Thyroid gland (tissue), 4 donors: Measurements from ENCODE around the gene ATP4A. TPM values are rescaled to one million over a fixed set of nuclear protein-coding genes. Genes with fewer than 3 reads are reported as not detected.
A peak's percentile ranks its signal among the peaks of the same experiment; 100 is the strongest.

Experiments used
- DNase-seq, 2 donors: peaks; one replicate each; pipeline ENCODE4 v3.0.0-alpha.2; 2019
- H3K27ac ChIP-seq, 3 donors: fragments of 200-600 bp; sonication (generic); 1 replicate in 2 of 3; 2 replicates in 1 of 3; pipeline ENCODE4 v1.5.1; 2016 to 2019; ENCODE audit warnings: mild to moderate bottlenecking in 1 of 3, moderate library complexity in 1 of 3
- H3K27me3 ChIP-seq: fragments of 200-600 bp; sonication (generic); one replicate; pipeline ENCODE4 v1.5.1; 2019
- H3K36me3 ChIP-seq, 2 donors: fragments of 200-600 bp; sonication (generic); one replicate each; pipeline ENCODE4 v1.5.1; 2016 to 2019
- H3K4me1 ChIP-seq, 2 donors: fragments of 200-600 bp; sonication (generic); one replicate each; pipeline ENCODE4 v1.5.1; 2017 to 2019
- H3K4me3 ChIP-seq, 3 donors: fragments of 200-600 bp; sonication (generic); replicated peaks in 1 of 3; 1 replicate in 2 of 3; 2 replicates in 1 of 3; pipeline ENCODE4 v1.5.1; 2016; ENCODE audit warnings: mild to moderate bottlenecking in 1 of 3
- H3K9me3 ChIP-seq: fragments of 200-600 bp; sonication (generic); one replicate; pipeline ENCODE4 v1.5.1; 2017
- POLR2A ChIP-seq, 2 donors: fragments of 450-650 bp; IDR thresholded peaks; one replicate each; pipeline ENCODE4 v1.6.1; 2017; ENCODE audit warnings: antibody characterized with exemption in 2 of 2, mild to moderate bottlenecking in 2 of 2, moderate library complexity in 1 of 2
- WGBS, 2 donors: methylation state at CpG; one replicate each; pipeline ENCODE4 v1.1.5; 2017; 5-methylcytosine and 5-hydroxymethylcytosine counted together
- intact Hi-C: fragments of 100-400 bp; cut with DNase I; formaldehyde crosslinking; loops from one replicate; pipeline ENCODE4 v1.15.1; 2023
- total RNA-seq, 4 donors: library from RNA; depleted of rRNA; stranded (reverse); fragments of >200 nt; gene quantifications; one replicate each; pipeline ENCODE4 v1.2.3, GENCODE V29; 2016
- TF ChIP-seq, protein P1 (sequence below), 6 experiments: fragments of 200-600 bp in 3 of 6; fragments of 450-650 bp in 3 of 6; sonication (generic) in 3 of 6; IDR thresholded peaks; one replicate each; pipeline ENCODE4 v1.5.1; 2016 to 2019; ENCODE audit warnings: antibody characterized with exemption in 6 of 6, mild to moderate bottlenecking in 2 of 6, inconsistent platforms in 1 of 6, moderate library complexity in 1 of 6

The ATP4A gene
- total RNA-seq, 4 donors from 2014 or later, result 0.27 to 1.9 (median 0.33) TPM

GRCh38 chr19:35518313-35518712, 45.1 kb downstream of the ATP4A start:
- peaks cover 7 to 36% of the 10 kb centered on the region in 2 donors for H3K4me1 ChIP-seq
- H3K36me3 ChIP-seq, result no peaks in the 10 kb centered on the region
- 68 to 71% methylated on average over 6 of the region's 6 CpGs for WGBS, 2 donors
- intact Hi-C loops, result no loop called here
- TF ChIP-seq POLR2A (IDR thresholded peaks at IDR 0.05), result no peak
- TF ChIP-seq, protein P1, sequence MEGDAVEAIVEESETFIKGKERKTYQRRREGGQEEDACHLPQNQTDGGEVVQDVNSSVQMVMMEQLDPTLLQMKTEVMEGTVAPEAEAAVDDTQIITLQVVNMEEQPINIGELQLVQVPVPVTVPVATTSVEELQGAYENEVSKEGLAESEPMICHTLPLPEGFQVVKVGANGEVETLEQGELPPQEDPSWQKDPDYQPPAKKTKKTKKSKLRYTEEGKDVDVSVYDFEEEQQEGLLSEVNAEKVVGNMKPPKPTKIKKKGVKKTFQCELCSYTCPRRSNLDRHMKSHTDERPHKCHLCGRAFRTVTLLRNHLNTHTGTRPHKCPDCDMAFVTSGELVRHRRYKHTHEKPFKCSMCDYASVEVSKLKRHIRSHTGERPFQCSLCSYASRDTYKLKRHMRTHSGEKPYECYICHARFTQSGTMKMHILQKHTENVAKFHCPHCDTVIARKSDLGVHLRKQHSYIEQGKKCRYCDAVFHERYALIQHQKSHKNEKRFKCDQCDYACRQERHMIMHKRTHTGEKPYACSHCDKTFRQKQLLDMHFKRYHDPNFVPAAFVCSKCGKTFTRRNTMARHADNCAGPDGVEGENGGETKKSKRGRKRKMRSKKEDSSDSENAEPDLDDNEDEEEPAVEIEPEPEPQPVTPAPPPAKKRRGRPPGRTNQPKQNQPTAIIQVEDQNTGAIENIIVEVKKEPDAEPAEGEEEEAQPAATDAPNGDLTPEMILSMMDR (IDR thresholded peaks at IDR 0.05), result no peak
- H3K9me3 ChIP-seq, result no peaks in the 10 kb centered on the region
- H3K4me3 ChIP-seq, result no peak overlapping the region
- DNase-seq, result peak in 1 of 2 donors; percentile 10
- peak overlapping the region in 1 of 3 donors; percentile 21 for H3K27ac ChIP-seq
- no peaks in the 10 kb centered on the region for H3K27me3 ChIP-seq

- no peak for DNase-seq
- H3K4me3 ChIP-seq, result no peak overlapping the region
- TF ChIP-seq, protein P1 (IDR thresholded peaks at IDR 0.05), result no peak
- no peak for TF ChIP-seq POLR2A (IDR thresholded peaks at IDR 0.05)
- H3K27me3 ChIP-seq, result no peaks in the 10 kb centered on the region
- no peaks in the 10 kb centered on the region for H3K36me3 ChIP-seq
- H3K9me3 ChIP-seq, result no peaks in the 10 kb centered on the region
- peaks cover 7 to 40% of the 10 kb centered on the region in 2 donors for H3K4me1 ChIP-seq
- intact Hi-C loops, result no loop called here
- H3K27ac ChIP-seq, result no peak overlapping the region
- 84 to 96% methylated on average over 2 of the region's 2 CpGs for WGBS, 2 donors
Observed at GRCh38 chr19:35517342-35517741, 46.1 kb downstream of the ATP4A start.

GRCh38 chr19:35516310-35516709, 47.1 kb downstream of the ATP4A start:
- no peak for DNase-seq
- Histone ChIP-seq H3K27ac (no peak overlapping the region), H3K4me3 (no peak overlapping the region), H3K36me3 (no peaks in the 10 kb centered on the region), H3K4me1 (peaks cover 7 to 33% of the 10 kb centered on the region in 2 donors), H3K27me3 (no peaks in the 10 kb centered on the region), H3K9me3 (no peaks in the 10 kb centered on the region)
- TF ChIP-seq, protein P1 (IDR thresholded peaks at IDR 0.05), result no peak
- no peak for TF ChIP-seq POLR2A (IDR thresholded peaks at IDR 0.05)
- intact Hi-C loops, result no loop called here
- WGBS, 2 donors, result 86 to 87% methylated on average over 3 of the region's 3 CpGs

- intact Hi-C loops, result loop anchor here (5.0 kb wide), 1 partner anchor 73 kb away; the partner anchor contains the start of gene PMIS2
- no peaks in the 10 kb centered on the region for H3K36me3 ChIP-seq
- peak; percentile 60 to 72 for DNase-seq
- no peaks in the 10 kb centered on the region for H3K9me3 ChIP-seq
- no peak overlapping the region for H3K4me3 ChIP-seq
- H3K27ac ChIP-seq, result peak overlapping the region in 2 of 3 donors; percentile 21 to 71
- no peaks in the 10 kb centered on the region for H3K27me3 ChIP-seq
- WGBS, 2 donors, result 20 to 29% methylated on average over 17 to 18 of the region's 20 CpGs
- TF ChIP-seq POLR2A (IDR thresholded peaks at IDR 0.05), result no peak
- TF ChIP-seq, protein P1 (IDR thresholded peaks at IDR 0.05), result peak in 1 of 6 experiments; percentile 3
- peaks cover 10 to 30% of the 10 kb centered on the region in 2 donors for H3K4me1 ChIP-seq
Observed at GRCh38 chr19:35514282-35514809, 49.1 kb downstream of the ATP4A start.

GRCh38 chr19:35513628-35514281, 49.7 kb downstream of the ATP4A start, which contains the start of gene DMKN:
Gene DMKN (minus strand): TSS chr19:35513649. CDS start chr19:35513475, 174 bp downstream.
- Histone ChIP-seq H3K36me3 (no peaks in the 10 kb centered on the region), H3K4me3 (no peak within 1 kb of the TSS), H3K9me3 (no peaks in the 10 kb centered on the region), H3K27ac (peak within 1 kb of the TSS in 2 of 3 donors; percentile 21 to 71), H3K4me1 (peaks cover 14 to 33% of the 10 kb centered on the region in 2 donors), H3K27me3 (no peaks in the 10 kb centered on the region)
- 20 to 31% methylated on average over 14 to 15 of the region's 15 CpGs for WGBS, 2 donors
- peak; percentile 62 for DNase-seq
- intact Hi-C loops, result loop anchor here (5.0 kb wide), 1 partner anchor 74 kb away; the partner anchor contains the start of gene PMIS2
- no peak for TF ChIP-seq POLR2A (IDR thresholded peaks at IDR 0.05)
- TF ChIP-seq, protein P1 (IDR thresholded peaks at IDR 0.05), result peak in 2 of 6 experiments; percentile 8 to 16
